Adipocyte (in vitro differentiated cells): ENCODE results near the gene GUCA2A.

Experiments used
- DNase-seq: peaks from one replicate; pipeline ENCODE4 v3.0.0-alpha.2; 2015; ENCODE audit warnings: low read depth
- H3K27me3 ChIP-seq: replicated peaks from 2 replicates; pipeline ENCODE4 v1.7.0; 2013; ENCODE audit warnings: mild to moderate bottlenecking, low read length, moderate library complexity; ENCODE audit not compliant: control insufficient read depth, insufficient read depth
- H3K36me3 ChIP-seq: 2 replicates; pipeline ENCODE4 v1.7.0; 2013; ENCODE audit warnings: low read length, mild to moderate bottlenecking, moderate library complexity; ENCODE audit not compliant: control insufficient read depth, insufficient read depth, severe bottlenecking
- H3K4me1 ChIP-seq: 2 replicates; pipeline ENCODE4 v1.7.0; 2013; ENCODE audit warnings: mild to moderate bottlenecking, low read length, moderate library complexity; ENCODE audit not compliant: control insufficient read depth, insufficient read depth
- H3K4me3 ChIP-seq: 2 replicates; pipeline ENCODE4 v1.7.0; 2013; ENCODE audit warnings: mild to moderate bottlenecking, low read length, moderate library complexity
- H3K9ac ChIP-seq: 2 replicates; pipeline ENCODE4 v1.7.0; 2013; ENCODE audit warnings: mild to moderate bottlenecking, low read length, moderate library complexity
- H3K9me3 ChIP-seq: 2 replicates; pipeline ENCODE4 v1.7.0; 2013; ENCODE audit warnings: mild to moderate bottlenecking, low read length, moderate library complexity; ENCODE audit not compliant: control insufficient read depth

The GUCA2A gene

GRCh38 chr1:42125552-42125951, 39.0 kb downstream of the GUCA2A start:
- H3K27me3 ChIP-seq, result peaks cover 33% of the 10 kb centered on the region
- H3K36me3 ChIP-seq, result no peaks in the 10 kb centered on the region
- DNase-seq, result no peak
- H3K9ac ChIP-seq, result no peak overlapping the region
- no peak overlapping the region for H3K4me3 ChIP-seq
- H3K4me1 ChIP-seq, result no peaks in the 10 kb centered on the region
- H3K9me3 ChIP-seq, result peaks cover 22% of the 10 kb centered on the region

GRCh38 chr1:42122408-42122807, 42.1 kb downstream of the GUCA2A start:
- Histone ChIP-seq H3K27me3 (peaks cover 20% of the 10 kb centered on the region), H3K9ac (no peak overlapping the region), H3K4me3 (no peak overlapping the region), H3K36me3 (no peaks in the 10 kb centered on the region), H3K4me1 (no peaks in the 10 kb centered on the region), H3K9me3 (peaks cover 22% of the 10 kb centered on the region)
- DNase-seq, result no peak

- peaks cover 18% of the 10 kb centered on the region for H3K9me3 ChIP-seq
- no peaks in the 10 kb centered on the region for H3K36me3 ChIP-seq
- H3K27me3 ChIP-seq, result peaks cover 12% of the 10 kb centered on the region
- DNase-seq, result no peak
- no peak overlapping the region for H3K9ac ChIP-seq
- H3K4me3 ChIP-seq, result no peak overlapping the region
- H3K4me1 ChIP-seq, result no peaks in the 10 kb centered on the region
These were observed 46.4 kb downstream of the GUCA2A start for GRCh38 chr1:42118125-42118524.

GRCh38 chr1:42117214-42117613, 47.3 kb downstream of the GUCA2A start:
- H3K9ac ChIP-seq, result no peak overlapping the region
- DNase-seq, result no peak
- H3K9me3 ChIP-seq, result peaks cover 12% of the 10 kb centered on the region
- H3K27me3 ChIP-seq, result peaks cover 16% of the 10 kb centered on the region
- no peak overlapping the region for H3K4me3 ChIP-seq
- no peaks in the 10 kb centered on the region for H3K4me1 ChIP-seq
- no peaks in the 10 kb centered on the region for H3K36me3 ChIP-seq

- H3K27me3 ChIP-seq, result peaks cover 18% of the 10 kb centered on the region
These were observed 50.3 kb downstream of the GUCA2A start for GRCh38 chr1:42114229-42114628.

More at GRCh38 chr1:42114229-42114628, 50.3 kb downstream of the GUCA2A start:
- no peak overlapping the region for H3K4me3 ChIP-seq
- H3K9me3 ChIP-seq, result no peaks in the 10 kb centered on the region
- no peaks in the 10 kb centered on the region for H3K4me1 ChIP-seq
- no peak for DNase-seq
- no peak overlapping the region for H3K9ac ChIP-seq
- no peaks in the 10 kb centered on the region for H3K36me3 ChIP-seq
